ENCODE data around the gene SMIM36.
"Not testable (repeated sequence)": the region's sequence is repeated elsewhere in the genome, so short reads cannot be mapped to it uniquely, and the experiment has no call there.

SMIM36 gene

DNA sequence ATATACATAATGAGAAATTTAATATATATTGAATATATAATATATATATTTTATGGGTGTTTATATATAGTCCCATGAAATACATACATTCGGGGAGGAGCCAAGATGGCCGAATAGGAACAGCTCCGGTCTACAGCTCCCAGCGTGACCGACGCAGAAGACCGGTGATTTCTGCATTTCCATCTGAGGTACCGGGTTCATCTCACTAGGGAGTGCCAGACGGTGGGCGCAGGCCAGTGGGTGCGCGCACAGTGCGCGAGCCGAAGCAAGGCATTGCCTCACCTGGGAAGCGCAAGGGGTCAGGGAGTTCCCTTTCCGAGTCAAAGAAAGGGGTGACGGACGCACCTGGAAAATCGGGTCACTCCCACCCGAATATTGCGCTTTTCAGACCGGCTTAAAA, 9.6 kb downstream of the SMIM36 start:
- DNase-seq (ENCODE audit: low read depth in 2 of 2): not testable (repeated sequence)

DNA sequence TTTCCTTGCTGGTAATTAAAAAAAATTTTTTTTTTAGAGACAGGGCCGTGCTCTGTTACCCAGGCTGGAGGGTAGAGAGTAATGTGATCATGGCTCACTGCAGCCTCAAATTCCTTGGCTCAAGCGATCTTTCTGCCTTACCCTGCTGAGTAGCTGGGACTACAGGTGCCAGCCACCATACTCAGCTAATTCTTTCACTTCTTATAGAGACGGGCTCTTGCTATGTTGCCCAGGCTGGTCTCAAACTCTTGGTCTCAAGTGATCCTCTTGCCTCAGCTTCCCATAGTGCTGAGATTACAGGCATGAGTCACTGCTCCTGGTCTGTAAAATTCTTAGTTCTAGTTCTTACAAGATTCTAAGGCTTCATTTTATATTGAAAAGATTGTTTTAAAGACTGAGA, 11.1 kb downstream of the SMIM36 start:
- no peak for DNase-seq (ENCODE audit: low read depth in 2 of 2)

DNA sequence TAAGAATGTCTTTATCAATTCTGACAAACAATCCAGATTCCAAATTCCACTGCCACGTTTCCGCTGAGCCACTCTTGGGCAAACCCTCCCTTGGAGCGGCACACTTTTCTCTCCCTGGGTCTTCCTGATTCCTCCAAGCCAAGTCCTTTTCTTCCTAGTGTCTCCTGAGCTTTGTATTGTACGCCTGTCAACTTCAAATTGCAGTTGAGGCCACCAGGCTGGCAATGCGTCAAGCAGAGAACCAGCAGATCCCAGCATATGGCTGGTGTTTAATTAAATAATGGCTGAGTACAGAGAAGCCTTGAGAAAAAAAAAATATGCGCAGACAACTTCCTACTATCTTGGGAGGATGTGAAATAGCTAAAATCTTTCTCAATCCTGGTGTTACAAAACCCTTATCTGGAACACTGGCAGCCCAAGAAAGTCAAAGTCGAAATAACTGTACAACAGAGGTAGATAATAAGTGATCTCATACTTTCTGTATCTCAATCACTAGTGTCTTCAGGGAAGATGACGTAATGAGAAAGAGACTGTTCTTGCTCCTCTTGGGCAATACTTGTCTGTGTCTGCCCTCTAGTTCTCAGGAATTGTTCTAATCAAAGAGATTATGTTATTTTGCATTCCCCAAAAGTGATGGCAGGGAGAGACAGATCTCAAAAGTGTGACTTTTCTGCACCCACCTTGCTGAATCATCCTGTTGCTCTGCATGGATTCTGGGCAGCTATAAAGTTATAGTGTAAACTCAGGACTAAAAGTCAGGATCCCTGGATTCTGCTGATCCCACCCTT, 15.0 kb downstream of the SMIM36 start:
- no peak for DNase-seq (ENCODE audit: low read depth in 2 of 2)

- no peak for DNase-seq (ENCODE audit: low read depth in 2 of 2)
These were observed 16.0 kb downstream of the SMIM36 start for GRCh38 chr17:55495239-55495638.

DNA sequence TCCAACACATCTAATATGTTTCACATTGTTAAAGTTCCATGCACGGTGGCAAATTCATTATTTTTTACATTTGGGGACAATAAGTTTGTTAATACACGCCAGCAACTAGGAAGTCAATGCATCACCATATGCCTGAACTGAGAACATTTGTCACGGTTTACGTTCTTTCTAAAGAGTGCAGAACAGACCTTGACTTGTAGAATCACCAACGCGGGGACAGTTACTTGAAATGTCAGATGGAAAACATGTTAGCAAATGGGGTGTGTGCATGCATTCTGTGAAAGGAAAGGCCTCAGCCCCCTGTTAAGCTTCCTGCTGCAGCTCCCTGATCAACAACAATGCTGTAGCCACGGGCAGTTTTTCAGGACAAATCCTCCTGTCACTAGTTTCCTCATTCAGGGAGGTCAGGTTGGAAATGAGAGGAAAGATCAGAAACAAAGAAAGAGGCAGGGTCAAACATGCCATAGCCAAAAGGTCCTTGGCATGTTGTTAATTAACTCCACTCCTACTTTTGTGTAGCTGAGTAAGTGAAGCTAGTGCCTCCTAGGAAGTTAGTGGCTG, 18.4 kb downstream of the SMIM36 start:
- DNase-seq (ENCODE audit: low read depth in 2 of 2): no peak

GRCh38 chr17:55490376-55490775, 20.9 kb downstream of the SMIM36 start:
- no peak for DNase-seq (ENCODE audit: low read depth in 2 of 2)

GRCh38 chr17:55487695-55488432, 23.4 kb downstream of the SMIM36 start:
- no peak for DNase-seq (ENCODE audit: low read depth in 2 of 2)

DNA sequence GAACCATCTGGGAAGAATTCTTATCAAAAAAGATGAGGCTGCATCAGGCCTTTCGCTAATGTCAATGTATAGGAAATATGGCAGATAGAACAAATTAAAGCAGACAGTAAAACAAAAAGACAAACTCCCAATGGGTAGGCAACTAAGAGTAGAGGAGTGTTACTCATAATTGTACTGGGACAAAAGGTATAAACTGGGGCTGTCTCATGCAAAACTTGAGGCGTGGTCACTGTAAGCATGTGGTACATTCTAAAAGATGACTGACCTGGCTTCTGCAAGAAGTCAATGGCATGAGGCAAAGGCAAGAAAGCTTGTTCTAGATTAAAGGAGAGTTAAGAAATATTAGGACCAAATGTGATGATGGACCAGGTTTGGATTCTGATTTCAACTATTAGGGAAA, 26.7 kb downstream of the SMIM36 start:
- no peak for DNase-seq (ENCODE audit: low read depth in 2 of 2)

GRCh38 chr17:55482591-55483389, 28.5 kb downstream of the SMIM36 start:
- no peak for DNase-seq (ENCODE audit: low read depth in 2 of 2)

GRCh38 chr17:55480631-55481315, 30.5 kb downstream of the SMIM36 start:
- DNase-seq (ENCODE audit: low read depth in 2 of 2): no peak

GRCh38 chr17:55479903-55480302, 31.3 kb downstream of the SMIM36 start:
- no peak for DNase-seq (ENCODE audit: low read depth in 2 of 2)

DNA sequence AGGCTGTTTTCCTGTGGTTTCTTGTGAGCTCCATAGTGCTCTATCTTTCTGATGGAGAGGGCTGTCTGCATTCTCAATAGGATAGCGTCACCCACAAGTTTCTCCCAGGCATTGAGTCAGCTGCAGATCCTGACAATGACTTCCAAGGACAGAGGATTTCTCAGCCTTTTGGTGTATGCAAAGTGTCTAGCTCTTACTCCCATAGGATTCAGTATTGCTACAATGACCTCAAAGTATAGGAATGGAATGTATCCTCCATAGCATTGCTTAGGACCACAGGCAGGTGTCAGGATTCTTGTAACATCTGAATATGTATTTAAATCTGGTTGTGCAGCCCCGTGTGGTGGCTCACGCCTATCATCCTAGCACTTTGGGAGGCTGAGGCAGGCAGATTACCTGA, 32.3 kb downstream of the SMIM36 start:
- DNase-seq (ENCODE audit: low read depth in 2 of 2): no peak

DNA sequence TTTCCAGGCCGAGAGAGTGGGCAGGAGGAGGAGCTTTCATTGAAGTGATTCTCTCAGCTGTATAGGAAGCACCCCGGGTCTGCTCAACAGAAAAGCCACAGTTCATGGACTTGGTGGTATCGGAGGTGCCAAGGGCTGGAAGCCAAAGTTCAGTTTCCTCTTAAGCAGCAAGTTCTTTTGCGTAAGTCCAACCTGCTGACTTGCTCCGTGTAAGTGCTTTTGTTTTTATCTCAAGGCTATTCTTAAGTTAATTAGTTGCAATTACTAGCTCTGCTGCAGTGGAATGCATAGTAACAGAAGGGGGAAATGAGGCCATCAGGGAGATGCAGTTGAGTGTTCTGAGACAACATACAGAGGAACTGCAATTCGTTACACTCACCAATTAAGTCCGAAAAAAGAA, 44.6 kb downstream of the SMIM36 start:
- DNase-seq (ENCODE audit: low read depth in 2 of 2): no peak

- not testable (repeated sequence) for DNase-seq (ENCODE audit: low read depth in 2 of 2)
These were observed 45.5 kb downstream of the SMIM36 start for GRCh38 chr17:55465771-55466170.

- no peak for DNase-seq (ENCODE audit: low read depth in 2 of 2)
These were observed 47.7 kb downstream of the SMIM36 start for GRCh38 chr17:55463600-55463999.

DNA sequence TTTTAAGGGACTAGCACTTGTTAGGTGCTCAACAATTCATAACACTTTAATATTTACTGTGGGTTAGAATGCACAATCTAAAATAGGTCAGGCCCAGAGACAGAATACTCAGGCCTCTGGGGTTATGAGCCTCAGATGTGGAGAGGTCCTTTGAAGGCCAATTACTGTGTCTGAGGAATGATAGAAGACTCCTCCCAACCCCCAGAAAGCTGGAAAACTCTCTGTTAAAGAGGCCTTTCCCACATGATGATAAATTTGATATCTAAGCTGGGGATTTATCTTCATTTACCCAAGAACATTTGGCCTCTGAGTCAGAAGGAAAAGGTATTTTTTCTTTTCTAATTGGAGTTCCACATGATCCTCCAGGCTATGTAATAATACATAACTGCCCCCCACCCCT, 48.5 kb downstream of the SMIM36 start:
- no peak for DNase-seq (ENCODE audit: low read depth in 2 of 2)

GRCh38 chr17:55462234-55462633, 49.0 kb downstream of the SMIM36 start:
- DNase-seq (ENCODE audit: low read depth in 2 of 2): no peak

DNA sequence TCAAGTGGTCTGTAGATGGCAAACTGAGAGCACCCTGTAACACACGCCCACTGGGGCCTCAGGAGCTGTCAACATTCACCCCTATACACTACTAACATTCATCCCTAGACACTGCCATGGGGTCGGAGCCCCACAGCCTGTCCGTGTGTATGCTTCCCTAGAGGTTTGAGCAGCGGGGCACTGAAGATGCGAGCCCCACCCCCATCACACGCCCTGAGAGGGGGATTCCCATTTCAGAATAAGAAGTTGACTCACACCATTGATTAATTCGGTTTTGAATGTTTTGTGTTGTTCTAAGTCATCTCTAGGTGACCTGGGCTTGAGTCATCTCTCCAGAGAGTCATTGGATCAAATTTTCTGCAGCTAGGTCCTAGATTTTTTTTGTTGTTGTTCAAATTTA, 52.3 kb downstream of the SMIM36 start:
- no peak for DNase-seq (ENCODE audit: low read depth in 2 of 2)

GRCh38 chr17:55458287-55458900, 52.9 kb downstream of the SMIM36 start:
- no peak for DNase-seq (ENCODE audit: low read depth in 2 of 2)

GRCh38 chr17:55456307-55457240, 54.7 kb downstream of the SMIM36 start:
- no peak for DNase-seq (ENCODE audit: low read depth in 2 of 2)
